Endodermal cell (in vitro differentiated cells): ENCODE results near the gene LARP4B. TPM values are rescaled to one million over a fixed set of nuclear protein-coding genes. Genes with fewer than 3 reads are reported as not detected.

Experiments used
- DNase-seq: peaks from one replicate; pipeline ENCODE4 v3.0.0-alpha.2; 2017
- H3K27ac ChIP-seq: 2 replicates; pipeline ENCODE4 v1.5.1; 2013; ENCODE audit warnings: mild to moderate bottlenecking, low read depth, low read length, moderate library complexity
- H3K27me3 ChIP-seq: 2 replicates; pipeline ENCODE4 v1.6.1; 2013; ENCODE audit warnings: mild to moderate bottlenecking, low read length, moderate library complexity; ENCODE audit not compliant: insufficient read depth, control insufficient read depth, poor library complexity, severe bottlenecking
- H3K36me3 ChIP-seq: 2 replicates; pipeline ENCODE4 v1.7.0; 2013; ENCODE audit warnings: mild to moderate bottlenecking, low read length, moderate library complexity; ENCODE audit not compliant: control insufficient read depth, insufficient read depth
- H3K4me1 ChIP-seq: one replicate; pipeline ENCODE4 v1.7.0; 2013; ENCODE audit warnings: low read length; ENCODE audit not compliant: control insufficient read depth, insufficient read depth
- H3K4me3 ChIP-seq: 2 replicates; pipeline ENCODE4 v1.5.1; 2013; ENCODE audit warnings: mild to moderate bottlenecking, low read length, moderate library complexity
- H3K9ac ChIP-seq: 2 replicates; pipeline ENCODE4 v1.6.1; 2013; ENCODE audit warnings: mild to moderate bottlenecking, low read length, moderate library complexity; ENCODE audit not compliant: poor library complexity, severe bottlenecking; ENCODE audit errors: extremely low read depth
- H3K9me3 ChIP-seq: 2 replicates; pipeline ENCODE4 v1.6.1; 2013; ENCODE audit warnings: mild to moderate bottlenecking, low read length, moderate library complexity; ENCODE audit not compliant: control insufficient read depth
- H3K27ac Mint-ChIP-seq: 2 replicates; pipeline ENCODE4 v1.8.0; 2020; ENCODE audit warnings: mixed read lengths
- H3K27me3 Mint-ChIP-seq: 2 replicates; pipeline ENCODE4 v1.8.0; 2021; ENCODE audit warnings: mild to moderate bottlenecking, mixed read lengths; ENCODE audit not compliant: insufficient read depth
- H3K36me3 Mint-ChIP-seq: 2 replicates; pipeline ENCODE4 v1.8.0; 2020; ENCODE audit warnings: low read depth, mixed read lengths
- H3K4me1 Mint-ChIP-seq: 2 replicates; pipeline ENCODE4 v1.8.0; 2020; ENCODE audit warnings: mixed read lengths
- H3K4me3 Mint-ChIP-seq: 2 replicates; pipeline ENCODE4 v1.8.0; 2020; ENCODE audit warnings: mild to moderate bottlenecking, moderate library complexity, mixed read lengths
- H3K9me3 Mint-ChIP-seq: 2 replicates; pipeline ENCODE4 v1.8.0; 2020; ENCODE audit warnings: mild to moderate bottlenecking, mixed read lengths
- CTCF ChIP-seq: fragments of 200-600 bp; sonication (generic); conservative IDR thresholded peaks from 2 replicates; pipeline ENCODE4 v1.5.0; 2021; ENCODE audit warnings: antibody characterized with exemption, mild to moderate bottlenecking
- WGBS, 2 experiments: methylation state at CpG; one replicate each; pipeline versions ENCODE4 v1.1.5 to v1.1.7; 2013; ENCODE audit warnings: missing lambda C conversion rate in 2 of 2, mixed read lengths in 1 of 2; ENCODE audit not compliant: insufficient coverage in 1 of 2, insufficient read length in 1 of 2; 5-methylcytosine and 5-hydroxymethylcytosine counted together
- total RNA-seq, 2 donors: library from RNA; stranded (reverse); fragmentation: NEBNext Ultra II Directional in 1 of 2; extraction: Animal tissue kit (Norgen Biotek cat#: 25700) in 1 of 2; gene quantifications; 2 replicates in 1 of 2; 3 replicates in 1 of 2; pipeline ENCODE4 v1.2.1, GENCODE V29; 2021

Gene LARP4B
- total RNA-seq, 2 donors from 2014 or later = 94.1 to 94.3 TPM

GRCh38 chr10:767211-767610 is 164.3 kb downstream of the LARP4B start:
- H3K4me1 ChIP-seq = no peaks in the 10 kb centered on the region
- H3K36me3 ChIP-seq = no peaks in the 10 kb centered on the region
- H3K4me1 Mint-ChIP-seq = no peaks in the 10 kb centered on the region
- 93% methylated on average over 1 of the region's 1 CpG; no CpG with 5 or more reads in 1 of the 2 experiments for WGBS, 2 experiments
- peaks cover 36% of the 10 kb centered on the region for H3K9me3 Mint-ChIP-seq
- no peak overlapping the region for H3K27ac ChIP-seq
- no peaks in the 10 kb centered on the region for H3K36me3 Mint-ChIP-seq
- peaks cover 17% of the 10 kb centered on the region for H3K9me3 ChIP-seq
- no peak for TF ChIP-seq CTCF
- H3K9ac ChIP-seq = no peak overlapping the region
- no peak for DNase-seq
- no peak overlapping the region for H3K27ac Mint-ChIP-seq
- no peaks in the 10 kb centered on the region for H3K27me3 ChIP-seq
- no peak overlapping the region for H3K4me3 ChIP-seq
- peaks cover 12% of the 10 kb centered on the region for H3K27me3 Mint-ChIP-seq
- no peak overlapping the region for H3K4me3 Mint-ChIP-seq

DNA sequence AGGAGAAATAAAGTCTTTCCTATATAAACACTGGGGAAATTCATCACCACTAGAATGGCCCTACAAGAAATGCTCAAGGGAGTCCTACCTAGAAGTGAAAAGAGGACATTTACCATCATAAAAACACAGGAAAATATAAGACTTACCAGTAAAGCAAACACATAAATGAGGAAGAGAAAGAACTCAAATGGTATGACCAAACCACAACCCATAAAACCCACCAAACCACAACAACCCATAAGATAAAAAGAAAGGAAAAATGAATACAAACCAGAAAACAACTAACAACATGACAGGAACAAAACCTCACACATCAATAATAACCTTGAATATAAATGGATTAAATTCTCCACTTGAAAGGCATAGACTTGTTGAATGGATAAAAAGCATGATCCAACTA is 170.1 kb downstream of the LARP4B start:
- Histone ChIP-seq H3K27me3 (no peaks in the 10 kb centered on the region), H3K4me3 (no peak overlapping the region), H3K27ac (no peak overlapping the region), H3K9ac (no peak overlapping the region), H3K9me3 (peaks cover 4% of the 10 kb centered on the region), H3K36me3 (no peaks in the 10 kb centered on the region), H3K4me1 (no peaks in the 10 kb centered on the region)
- no peaks in the 10 kb centered on the region for H3K4me1 Mint-ChIP-seq
- peaks cover 12% of the 10 kb centered on the region for H3K27me3 Mint-ChIP-seq
- no peak for TF ChIP-seq CTCF
- no peak for DNase-seq
- H3K4me3 Mint-ChIP-seq = no peak overlapping the region
- peaks cover 6% of the 10 kb centered on the region for H3K9me3 Mint-ChIP-seq
- H3K36me3 Mint-ChIP-seq = no peaks in the 10 kb centered on the region
- no peak overlapping the region for H3K27ac Mint-ChIP-seq

GRCh38 chr10:760622-761021 is 170.9 kb downstream of the LARP4B start:
- Histone ChIP-seq H3K27me3 (no peaks in the 10 kb centered on the region), H3K4me1 (no peaks in the 10 kb centered on the region), H3K27ac (no peak overlapping the region), H3K36me3 (no peaks in the 10 kb centered on the region), H3K4me3 (no peak overlapping the region), H3K9me3 (peaks cover 4% of the 10 kb centered on the region), H3K9ac (no peak overlapping the region)
- 85 to 100% methylated on average over 1 to 2 of the region's 2 CpGs for WGBS, 2 experiments
- Mint-ChIP-seq H3K4me3 (no peak overlapping the region), H3K9me3 (peaks cover 6% of the 10 kb centered on the region), H3K27me3 (peaks cover 12% of the 10 kb centered on the region), H3K36me3 (no peaks in the 10 kb centered on the region), H3K4me1 (no peaks in the 10 kb centered on the region), H3K27ac (no peak overlapping the region)
- DNase-seq = no peak
- no peak for TF ChIP-seq CTCF
